HUES48 (cell line): Measurements from ENCODE around the gene DEFB113.
A peak's percentile ranks its signal among the peaks of the same experiment; 100 is the strongest.

Experiments used
- H3K27ac ChIP-seq: one replicate; pipeline ENCODE4 v1.7.0; 2013; ENCODE audit warnings: low read depth, low read length, inconsistent platforms
- H3K27me3 ChIP-seq: 2 replicates; pipeline ENCODE4 v1.6.1; 2013; ENCODE audit warnings: mild to moderate bottlenecking, low read length; ENCODE audit not compliant: control insufficient read depth, insufficient read depth
- H3K36me3 ChIP-seq: 2 replicates; pipeline ENCODE4 v1.6.1; 2013; ENCODE audit warnings: low read length; ENCODE audit not compliant: control insufficient read depth, insufficient read depth
- H3K4me1 ChIP-seq: 2 replicates; pipeline ENCODE4 v1.6.1; 2013; ENCODE audit warnings: mild to moderate bottlenecking, low read length; ENCODE audit not compliant: control insufficient read depth, insufficient read depth
- H3K4me3 ChIP-seq: 2 replicates; pipeline ENCODE4 v1.5.1; 2013; ENCODE audit warnings: mild to moderate bottlenecking, low read depth, low read length
- H3K9ac ChIP-seq: 2 replicates; pipeline ENCODE4 v1.6.1; 2013; ENCODE audit warnings: mild to moderate bottlenecking, low read depth, low read length, moderate library complexity
- H3K9me3 ChIP-seq: 2 replicates; pipeline ENCODE4 v1.6.1; 2013; ENCODE audit warnings: low read length; ENCODE audit not compliant: control insufficient read depth, insufficient read depth

DEFB113 gene

GRCh38 chr6:49937017-49937416 lies 32.4 kb downstream of the DEFB113 start:
- H3K27ac ChIP-seq, result no peak overlapping the region
- H3K9me3 ChIP-seq, result no peaks in the 10 kb centered on the region

GRCh38 chr6:49935387-49935786 lies 34.0 kb downstream of the DEFB113 start:
- Histone ChIP-seq H3K36me3 (no peaks in the 10 kb centered on the region), H3K4me3 (no peak overlapping the region), H3K27me3 (no peaks in the 10 kb centered on the region), H3K9ac (no peak overlapping the region), H3K27ac (no peak overlapping the region), H3K9me3 (no peaks in the 10 kb centered on the region), H3K4me1 (no peaks in the 10 kb centered on the region)

More at GRCh38 chr6:49937017-49937416, 32.4 kb downstream of the DEFB113 start:
- no peak overlapping the region for H3K9ac ChIP-seq
- H3K4me3 ChIP-seq, result no peak overlapping the region
- H3K4me1 ChIP-seq, result no peaks in the 10 kb centered on the region
- H3K36me3 ChIP-seq, result no peaks in the 10 kb centered on the region
- no peaks in the 10 kb centered on the region for H3K27me3 ChIP-seq

GRCh38 chr6:49934770-49935169 lies 34.7 kb downstream of the DEFB113 start:
- no peak overlapping the region for H3K4me3 ChIP-seq
- H3K36me3 ChIP-seq, result no peaks in the 10 kb centered on the region
- no peak overlapping the region for H3K9ac ChIP-seq
- H3K4me1 ChIP-seq, result no peaks in the 10 kb centered on the region
- no peak overlapping the region for H3K27ac ChIP-seq
- H3K9me3 ChIP-seq, result no peaks in the 10 kb centered on the region
- H3K27me3 ChIP-seq, result no peaks in the 10 kb centered on the region

DNA sequence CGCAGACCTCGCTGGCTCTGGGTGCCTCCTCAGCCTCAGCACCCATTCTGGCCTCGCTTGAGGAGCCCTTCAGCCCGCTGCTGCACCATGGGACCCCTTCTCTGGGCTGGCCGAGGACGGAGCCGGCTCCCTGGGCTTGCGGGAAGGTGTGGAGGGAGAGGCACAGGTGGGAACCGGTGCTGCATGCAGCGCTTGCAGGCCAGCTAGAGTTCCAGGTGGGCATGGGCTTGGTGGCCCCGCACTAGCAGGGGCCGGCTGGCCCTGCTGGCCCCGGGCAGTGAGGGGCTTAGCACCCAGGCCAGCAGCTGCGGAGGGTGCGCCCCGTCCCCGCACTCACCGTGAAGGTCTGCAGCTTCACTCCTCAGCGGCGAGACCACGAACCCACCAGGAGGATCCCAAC lies 35.9 kb downstream of the DEFB113 start:
- Histone ChIP-seq H3K9ac (no peak overlapping the region), H3K4me3 (no peak overlapping the region), H3K27me3 (no peaks in the 10 kb centered on the region), H3K27ac (no peak overlapping the region), H3K4me1 (peaks cover 5% of the 10 kb centered on the region; the same call in 1 of the 2 replicates), H3K9me3 (no peaks in the 10 kb centered on the region), H3K36me3 (no peaks in the 10 kb centered on the region)

DNA sequence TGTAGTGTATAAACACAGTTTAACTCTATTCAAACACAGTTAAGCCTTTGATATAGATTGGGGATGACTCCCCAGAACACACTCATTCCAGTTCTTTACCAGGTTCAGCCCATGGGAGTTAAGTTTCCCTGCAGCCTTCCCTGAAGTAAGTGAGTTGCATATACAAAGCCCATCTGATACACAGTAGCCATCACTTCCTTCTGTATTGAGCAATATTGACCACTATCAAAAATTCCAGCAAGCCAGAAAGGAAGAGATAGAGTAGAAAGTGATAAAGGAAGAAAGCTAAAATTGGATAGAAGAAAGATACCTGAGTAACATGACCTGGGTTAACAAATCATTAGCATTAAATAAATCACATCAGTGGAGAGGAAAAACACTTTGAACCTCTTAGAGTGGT lies 40.1 kb downstream of the DEFB113 start:
- no peaks in the 10 kb centered on the region for H3K27me3 ChIP-seq
- H3K9me3 ChIP-seq, result no peaks in the 10 kb centered on the region
- H3K27ac ChIP-seq, result no peak overlapping the region
- no peak overlapping the region for H3K9ac ChIP-seq
- H3K4me1 ChIP-seq, result peaks cover 5% of the 10 kb centered on the region; the same call in 1 of the 2 replicates
- no peak overlapping the region for H3K4me3 ChIP-seq
- H3K36me3 ChIP-seq, result no peaks in the 10 kb centered on the region

DNA sequence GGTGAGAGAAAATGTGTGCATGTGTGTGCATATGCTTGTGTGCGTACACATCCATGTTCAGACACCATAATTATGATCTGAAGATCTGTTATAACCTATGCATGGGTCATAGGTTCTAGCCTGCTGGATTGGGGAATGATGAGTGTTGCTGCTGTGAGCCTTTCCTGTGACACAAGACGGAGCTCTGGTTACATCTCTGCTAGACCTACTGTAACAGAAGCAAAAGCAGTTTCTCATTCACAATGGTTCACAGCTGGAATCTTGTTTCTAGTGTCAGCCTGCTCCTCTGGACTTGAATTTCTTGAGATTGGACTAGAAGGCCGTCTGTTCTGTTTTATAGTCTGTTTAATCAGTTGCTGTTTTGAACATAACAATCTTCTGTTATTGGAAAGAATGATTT lies 45.6 kb downstream of the DEFB113 start:
- Histone ChIP-seq H3K4me1 (peaks cover 14% of the 10 kb centered on the region), H3K4me3 (no peak overlapping the region), H3K36me3 (no peaks in the 10 kb centered on the region), H3K27me3 (no peaks in the 10 kb centered on the region), H3K9ac (no peak overlapping the region), H3K27ac (no peak overlapping the region), H3K9me3 (no peaks in the 10 kb centered on the region)

- H3K27me3 ChIP-seq, result no peaks in the 10 kb centered on the region
- no peak overlapping the region for H3K4me3 ChIP-seq
- H3K36me3 ChIP-seq, result no peaks in the 10 kb centered on the region
- no peak overlapping the region for H3K27ac ChIP-seq
- peaks cover 27% of the 10 kb centered on the region for H3K4me1 ChIP-seq
- H3K9me3 ChIP-seq, result no peaks in the 10 kb centered on the region
- no peak overlapping the region for H3K9ac ChIP-seq
Measured at GRCh38 chr6:49919935-49920644, 49.3 kb downstream of the DEFB113 start.

DNA sequence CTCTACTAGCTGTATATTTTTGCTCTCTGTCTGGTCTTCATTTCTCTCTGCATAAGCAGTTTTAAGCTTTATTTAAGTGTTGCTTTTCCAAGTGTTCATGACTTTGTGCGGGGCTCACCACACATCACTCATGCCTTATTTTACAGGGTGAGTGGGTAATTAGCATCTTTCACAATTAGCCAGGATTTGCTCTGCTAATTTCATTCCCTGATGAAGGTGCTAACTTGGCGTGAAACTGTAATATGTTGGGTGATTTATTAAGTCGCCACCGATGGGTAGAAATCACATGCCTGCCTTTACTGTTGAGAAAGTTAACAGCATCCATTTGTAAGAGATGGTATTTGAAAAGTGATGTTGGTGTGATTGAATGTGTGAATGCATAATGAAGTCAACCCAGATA lies 50.2 kb downstream of the DEFB113 start:
- Histone ChIP-seq H3K27ac (peak overlapping the region; percentile 58), H3K9me3 (no peaks in the 10 kb centered on the region), H3K4me3 (no peak overlapping the region), H3K4me1 (peaks cover 35% of the 10 kb centered on the region), H3K9ac (no peak overlapping the region), H3K36me3 (no peaks in the 10 kb centered on the region), H3K27me3 (no peaks in the 10 kb centered on the region)

DNA sequence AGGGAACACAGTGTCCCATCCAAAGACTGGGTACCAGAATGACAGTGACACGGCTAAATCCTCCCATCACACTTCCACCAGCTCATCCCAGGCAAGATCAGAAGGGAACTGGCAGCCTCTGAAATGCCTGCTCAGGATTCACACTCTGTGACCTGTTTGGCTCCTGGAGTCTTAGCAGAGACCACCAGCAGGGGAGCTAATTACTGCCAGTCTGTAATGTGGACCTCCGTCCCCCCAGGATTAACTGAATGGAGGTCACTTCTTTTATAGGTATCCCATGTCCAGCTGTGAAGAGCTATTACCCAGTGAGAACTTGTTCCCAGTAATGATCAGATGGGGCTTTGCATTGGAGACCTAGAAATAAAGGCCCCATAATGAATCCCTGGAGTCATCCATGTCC lies 50.6 kb downstream of the DEFB113 start:
- Histone ChIP-seq H3K9me3 (no peaks in the 10 kb centered on the region), H3K9ac (no peak overlapping the region)

More for the DNA sequence above, 50.6 kb downstream of the DEFB113 start:
- Histone ChIP-seq H3K36me3 (no peaks in the 10 kb centered on the region), H3K27me3 (no peaks in the 10 kb centered on the region), H3K27ac (peak overlapping the region; percentile 58), H3K4me1 (peaks cover 38% of the 10 kb centered on the region), H3K4me3 (no peak overlapping the region)
